Kidney (tissue), 14 donors: Measurements from ENCODE around the gene CORO2B. TPM values are rescaled to one million over a fixed set of nuclear protein-coding genes. Genes with fewer than 3 reads are reported as not detected.

Experiments
- DNase-seq, 5 donors: peaks; one replicate each; pipeline ENCODE4 v3.0.0-alpha.2; 2013 to 2020
- FAIRE-seq: peaks from 2 replicates; lab custom pipeline; 2012; peaks lifted over from hg19 to GRCh38; lab: Jason Lieb, UNC
- H3K27ac ChIP-seq, 2 donors: one replicate each; pipeline ENCODE4 v1.7.0; 2013; ENCODE audit warnings: low read depth in 2 of 2, low read length in 2 of 2, inconsistent platforms in 1 of 2
- H3K27me3 ChIP-seq: one replicate; pipeline ENCODE4 v1.7.1; 2013; ENCODE audit warnings: low read length, inconsistent platforms; ENCODE audit not compliant: control insufficient read depth, insufficient read depth
- H3K36me3 ChIP-seq, 3 donors: one replicate each; pipeline versions ENCODE4 v1.7.0 to v1.7.1; 2013; ENCODE audit warnings: low read length in 3 of 3, control low read depth in 1 of 3, inconsistent platforms in 1 of 3; ENCODE audit not compliant: insufficient read depth in 3 of 3, control insufficient read depth in 2 of 3
- H3K4me1 ChIP-seq, 3 donors: one replicate each; pipeline versions ENCODE4 v1.7.0 to v1.7.1; 2013; ENCODE audit warnings: low read length in 3 of 3, inconsistent platforms in 1 of 3, low read depth in 1 of 3; ENCODE audit not compliant: control insufficient read depth in 2 of 3, insufficient read depth in 2 of 3
- H3K4me3 ChIP-seq, 3 donors: one replicate each; pipeline versions ENCODE4 v1.7.0 to v1.8.1; 2013; ENCODE audit warnings: low read length in 3 of 3, control low read depth in 1 of 3, inconsistent platforms in 1 of 3
- H3K9ac ChIP-seq, 3 donors: one replicate each; pipeline versions ENCODE4 v1.7.0 to v1.7.1; 2013; ENCODE audit warnings: low read length in 3 of 3, control low read depth in 1 of 3, inconsistent platforms in 1 of 3
- H3K9me3 ChIP-seq, 3 donors: one replicate each; pipeline versions ENCODE4 v1.7.0 to v1.7.1; 2013; ENCODE audit warnings: low read length in 3 of 3, control low read depth in 1 of 3, inconsistent platforms in 1 of 3; ENCODE audit not compliant: control insufficient read depth in 2 of 3, insufficient read depth in 1 of 3
- CTCF ChIP-seq: IDR thresholded peaks from 3 replicates; pipeline ENCODE4 v1.5.1; 2012; ENCODE audit warnings: mild to moderate bottlenecking, moderate library complexity, borderline replicate concordance; ENCODE audit not compliant: insufficient read depth; ENCODE audit errors: extremely low read depth
- intact Hi-C: fragments of 100-400 bp; cut with DNase I; formaldehyde crosslinking; loops from one replicate; pipeline ENCODE4 v1.11.1; 2022
- polyA plus RNA-seq: library from polyadenylated mRNA; stranded (reverse); fragments of 350-450 nt; fragmentation: Illumina TruSeq; extraction: RNeasy Lipid Tissue Mini Kit (QIAGEN cat#74804); gene quantifications from one replicate; pipeline ENCODE4 v1.2.3, GENCODE V29; 2014; ENCODE audit warnings: low read depth, low replicate concordance; ENCODE audit not compliant: insufficient read depth
- total RNA-seq: library from RNA; stranded (reverse); fragmentation: NEBNext Ultra II Directional; extraction: Animal tissue kit (Norgen Biotek cat#: 25700); gene quantifications from one replicate; pipeline ENCODE4 v1.2.1, GENCODE V29; 2021
- donor health status: control.
- donor health status: control.
- donor health status: control.
- donor health status: control.
- donor health status: control.
- donor health status: DM: yes; HTN: yes; CAD: no.
- donor health status: Normal renal cell carcinoma (clear cell type).

The CORO2B gene
- total and polyA plus RNA-seq, 2 donors from 2014 or later, result 7.9 to 9.0 TPM

GRCh38 chr15:68583936-68584755 is 5.4 kb downstream of the CORO2B start:
- no peak overlapping the region for H3K27ac ChIP-seq
- FAIRE-seq (no peak), DNase-seq (no peak)
- no peaks in the 10 kb centered on the region for H3K9me3 ChIP-seq
- H3K36me3 ChIP-seq, result no peaks in the 10 kb centered on the region
- no peak overlapping the region for H3K9ac ChIP-seq
- no peaks in the 10 kb centered on the region for H3K27me3 ChIP-seq
- intact Hi-C loops, result no loop called here
- peaks cover 0 to 9% (median 0%) of the 10 kb centered on the region in 3 donors for H3K4me1 ChIP-seq
- no peak for TF ChIP-seq CTCF
- H3K4me3 ChIP-seq, result no peak overlapping the region

GRCh38 chr15:68584756-68585573 is 6.2 kb downstream of the CORO2B start:
- intact Hi-C loops, result no loop called here
- Histone ChIP-seq H3K9me3 (no peaks in the 10 kb centered on the region), H3K27ac (no peak overlapping the region), H3K4me1 (peaks cover 0 to 9% (median 0%) of the 10 kb centered on the region in 3 donors), H3K4me3 (no peak overlapping the region), H3K9ac (no peak overlapping the region), H3K36me3 (no peaks in the 10 kb centered on the region), H3K27me3 (no peaks in the 10 kb centered on the region)
- no peak for FAIRE-seq
- DNase-seq, result no peak
- TF ChIP-seq CTCF, result no peak

GRCh38 chr15:68585574-68586273 is 6.9 kb downstream of the CORO2B start:
- Histone ChIP-seq H3K9me3 (no peaks in the 10 kb centered on the region), H3K4me1 (peaks cover 0 to 9% (median 0%) of the 10 kb centered on the region in 3 donors), H3K27ac (no peak overlapping the region), H3K27me3 (no peaks in the 10 kb centered on the region), H3K9ac (no peak overlapping the region), H3K36me3 (no peaks in the 10 kb centered on the region), H3K4me3 (no peak overlapping the region)
- intact Hi-C loops, result no loop called here
- TF ChIP-seq CTCF, result no peak
- DNase-seq, result no peak
- FAIRE-seq, result no peak
